NCI-H2227 treated with DMSO at 0.1 percent for 48 hours (cell line): ENCODE data around the gene TAF15.

Experiments
- DNase-seq: peaks from one replicate; lab custom pipeline; 2025; lab: John Stamatoyannopoulos, UW

Gene TAF15

DNA sequence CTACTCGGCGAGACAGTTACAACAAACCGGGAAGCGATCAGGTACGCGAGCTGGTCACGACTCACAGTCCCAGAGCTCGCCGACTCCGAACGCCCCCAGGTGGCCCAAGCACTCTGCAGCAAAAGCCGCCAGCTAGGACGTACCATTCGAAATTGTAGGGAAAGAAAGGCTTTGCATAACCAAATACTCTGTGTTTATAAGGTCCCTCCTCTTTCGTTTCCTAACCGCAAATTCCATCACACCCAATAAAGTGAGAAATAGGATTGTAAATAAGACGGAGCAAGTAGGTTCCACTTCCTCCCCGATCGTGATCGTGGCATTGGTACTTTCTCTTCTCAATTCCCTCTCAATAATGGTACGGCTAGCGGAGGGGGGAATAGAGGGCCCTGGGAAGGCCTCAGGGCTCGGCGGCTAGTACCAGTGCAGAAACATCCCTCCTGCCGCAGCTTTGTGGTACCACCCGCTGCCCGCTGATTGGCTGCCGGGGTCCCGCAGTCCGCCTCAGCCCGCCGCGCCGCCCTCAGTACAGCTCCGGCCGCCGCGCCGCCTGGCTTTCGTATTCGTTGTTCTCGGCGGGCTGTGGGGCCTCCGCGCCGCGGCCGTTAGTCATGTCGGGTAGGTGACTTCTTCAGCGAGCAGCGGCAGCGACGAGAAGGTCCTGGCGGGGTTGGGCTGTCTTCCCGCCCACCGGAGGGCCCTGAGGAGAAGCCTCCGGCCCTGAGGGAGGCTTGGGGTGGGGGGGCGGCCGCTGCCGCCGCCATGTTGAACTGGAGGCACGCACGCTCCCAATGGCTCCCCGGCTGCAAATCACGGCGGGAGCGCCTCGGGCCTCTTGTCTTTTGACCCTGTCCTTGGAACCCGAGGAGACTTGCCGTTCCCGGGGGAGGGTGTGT, at the start of gene TAF15:
TAF15 (plus strand) TSS at position 523 of the 893 bp plus-strand sequence; CDS start at position 609, 86 bp downstream.
- peak; percentile 95 for DNase-seq

DNA sequence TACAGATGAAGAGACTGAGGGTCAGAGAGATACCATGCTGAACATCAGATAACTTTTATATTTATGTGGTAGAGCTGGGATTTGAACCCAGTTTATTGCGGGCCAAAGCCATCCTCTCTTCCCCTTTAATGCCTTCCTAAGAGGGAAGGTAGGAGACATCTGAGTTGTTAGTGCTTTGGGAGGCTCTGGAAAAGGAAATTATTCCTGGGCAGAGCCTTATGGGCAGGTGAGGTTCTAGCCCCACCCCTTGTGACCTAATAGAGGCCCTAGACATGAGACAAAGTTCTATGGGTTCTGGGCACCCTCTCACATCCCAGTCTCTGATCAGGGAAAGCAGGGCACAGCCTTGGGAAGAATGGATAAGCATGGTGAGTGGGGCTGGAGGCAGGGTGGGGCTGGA, 48.7 kb upstream of the TAF15 start, which contains the start of gene C17orf50:
C17orf50 (plus strand) TSS at position 301 of the 400 bp plus-strand sequence; CDS start at position 356, 55 bp downstream.
- no peak for DNase-seq

DNA sequence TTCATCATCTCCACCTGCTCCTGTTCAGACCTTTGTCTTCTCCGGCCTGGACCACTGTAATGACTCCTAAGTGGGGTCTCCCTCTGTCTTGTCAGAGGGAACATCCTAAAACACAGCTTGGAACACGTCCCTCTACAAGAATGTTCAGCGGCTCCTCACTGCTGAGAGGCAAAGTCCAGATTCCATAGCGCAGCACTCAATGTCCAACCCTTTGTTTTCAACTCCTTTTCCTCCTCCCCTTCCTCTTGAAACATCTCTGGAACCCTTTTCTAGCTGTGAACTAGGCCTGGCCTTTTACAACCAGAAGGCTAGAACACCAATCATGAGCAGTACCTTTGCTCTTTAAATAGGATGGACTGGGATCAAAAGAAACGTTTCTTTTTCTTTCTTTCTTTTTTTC, 47.7 kb upstream of the TAF15 start:
- DNase-seq: no peak

DNA sequence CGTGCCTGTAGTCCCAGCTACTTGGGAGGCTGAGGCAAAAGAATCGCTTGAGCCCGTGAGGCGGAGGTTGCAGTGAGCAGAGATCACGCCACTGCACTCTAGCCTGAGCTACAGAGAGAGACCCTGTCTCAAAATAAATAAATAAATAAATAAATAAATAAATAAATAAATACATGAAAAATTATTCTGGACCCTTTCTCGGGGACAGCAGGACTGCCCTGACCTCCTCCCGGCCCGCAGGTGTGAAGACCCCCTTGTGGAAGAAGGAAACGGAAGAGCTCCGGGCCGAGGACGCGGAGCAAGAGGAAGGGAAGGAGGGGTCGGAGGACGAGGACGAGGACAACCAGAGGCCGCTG, 45.5 kb upstream of the TAF15 start:
- DNase-seq: no peak

DNA sequence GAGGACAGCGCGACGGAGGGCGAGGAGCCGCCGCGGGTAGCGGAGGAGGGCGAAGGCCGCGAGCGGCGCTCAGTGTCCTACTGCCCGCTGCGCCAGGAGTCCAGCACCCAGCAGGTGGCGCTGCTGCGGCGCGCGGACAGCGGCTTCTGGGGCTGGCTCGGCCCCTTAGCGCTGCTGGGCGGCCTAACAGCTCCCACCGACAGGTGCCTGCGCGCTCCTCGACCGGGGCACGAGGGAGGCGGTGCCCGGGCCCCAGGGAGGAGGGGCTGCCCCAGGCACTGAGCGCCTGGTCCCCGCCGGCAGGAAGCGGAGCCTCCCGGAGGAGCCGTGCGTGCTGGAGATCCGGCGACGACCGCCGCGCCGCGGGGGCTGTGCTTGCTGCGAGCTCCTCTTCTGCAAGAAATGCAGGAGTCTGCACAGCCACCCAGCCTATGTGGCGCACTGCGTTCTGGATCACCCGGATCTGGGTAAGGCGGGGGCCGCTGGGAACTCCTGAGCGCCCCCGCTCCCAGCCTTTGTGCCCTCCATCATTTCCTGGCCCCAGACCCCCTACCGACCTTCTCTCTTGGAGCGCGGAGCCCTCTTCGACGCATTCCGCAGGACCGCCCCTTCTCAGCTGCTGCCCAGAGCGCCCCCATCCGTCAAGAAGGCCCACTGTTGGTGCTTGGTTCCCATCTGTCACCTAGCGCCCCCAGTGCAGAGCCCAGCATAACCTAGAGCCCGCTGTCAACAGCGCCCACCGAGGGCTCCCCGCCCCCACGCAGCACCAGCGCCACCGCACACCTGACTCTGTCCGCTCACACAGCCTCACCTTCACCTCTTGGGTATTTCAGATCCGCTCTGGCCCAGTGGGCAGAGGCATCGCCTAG, 44.9 kb upstream of the TAF15 start:
- peak; percentile 73 for DNase-seq

DNA sequence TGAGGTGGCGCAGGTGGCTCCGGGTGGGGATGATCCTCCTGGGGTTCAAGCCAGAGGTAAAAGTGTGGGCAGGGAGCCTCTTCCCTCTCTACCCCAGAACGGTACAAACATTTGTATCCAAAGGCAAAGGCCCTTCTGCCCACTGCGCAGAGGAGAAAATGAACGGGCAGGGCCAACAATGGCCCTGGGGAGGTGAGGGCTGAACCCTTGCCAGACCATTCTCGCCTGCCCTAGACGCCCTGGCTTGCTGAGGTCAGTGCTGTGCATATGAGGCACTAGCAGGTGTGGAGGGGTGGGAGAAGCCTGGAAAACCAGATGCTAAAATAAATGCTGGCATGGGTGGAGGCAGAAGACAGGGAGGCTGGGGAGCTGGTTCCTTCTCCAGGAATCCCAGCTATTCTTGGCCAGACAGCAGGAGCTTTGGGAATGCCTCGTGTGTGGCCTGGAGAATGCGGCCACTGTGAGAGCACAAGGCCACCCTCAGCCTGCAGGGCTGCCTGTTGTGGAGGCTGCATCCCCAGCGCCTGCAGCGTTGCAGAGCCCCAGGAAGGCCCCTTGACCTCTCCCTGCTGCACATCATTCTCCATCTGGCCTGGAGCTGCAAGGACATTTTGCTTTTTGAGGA, 44.1 kb upstream of the TAF15 start:
- DNase-seq: no peak

DNA sequence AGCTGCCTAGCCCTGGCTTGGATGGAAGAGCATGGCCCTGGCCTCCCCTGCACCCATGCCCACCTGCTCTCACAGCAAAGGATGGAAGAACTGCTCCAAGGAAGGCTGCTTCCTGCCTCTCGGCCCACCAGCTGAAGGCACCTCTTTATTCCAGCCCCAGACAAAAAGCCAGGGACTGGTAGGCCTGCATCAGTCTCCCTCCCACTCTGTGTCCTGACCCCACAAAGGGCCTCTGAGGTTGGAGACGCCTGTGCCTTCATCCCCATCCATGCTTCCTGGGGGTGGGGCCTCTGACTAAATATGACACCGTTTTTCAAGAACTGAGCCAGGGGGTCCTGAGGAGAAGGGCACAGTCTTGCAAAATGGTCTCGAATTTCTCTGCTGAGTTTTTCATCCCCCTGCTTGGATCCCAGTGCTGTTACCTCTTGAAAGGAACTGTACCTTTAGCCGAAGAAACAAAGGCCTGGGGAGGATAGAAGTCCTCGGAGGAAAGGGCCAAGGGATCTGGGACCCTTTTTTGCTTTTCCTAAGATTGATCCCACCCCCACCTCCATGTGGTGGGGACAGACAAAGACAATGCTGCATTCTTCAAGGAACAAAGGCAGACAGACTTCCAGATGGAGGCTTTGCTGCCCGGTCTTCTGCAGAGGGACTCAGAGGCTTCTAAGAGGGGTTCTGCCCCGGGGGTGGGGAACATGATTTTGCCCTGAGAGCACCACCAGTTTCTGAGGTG, 43.4 kb upstream of the TAF15 start:
- no peak for DNase-seq

DNA sequence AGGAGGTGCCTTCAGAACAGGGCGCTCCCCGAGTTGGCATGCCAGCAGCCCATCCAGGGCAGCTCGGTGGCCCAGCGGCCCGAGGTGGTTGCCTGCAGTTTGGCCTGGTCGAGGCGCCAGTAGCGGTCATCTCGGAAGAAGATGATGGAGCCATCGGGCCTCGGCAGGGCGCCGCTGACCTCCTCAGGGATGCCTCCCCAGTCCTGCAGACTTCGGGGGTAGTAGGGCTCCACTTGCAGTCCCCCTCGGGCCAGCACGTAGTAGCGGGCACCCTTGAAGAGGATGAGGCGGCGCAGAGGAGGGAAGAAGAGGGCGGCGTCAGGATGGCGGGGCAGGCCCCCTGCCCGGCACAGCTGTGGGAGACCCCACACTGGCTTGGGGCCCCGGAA, 42.8 kb upstream of the TAF15 start:
- DNase-seq: no peak

DNA sequence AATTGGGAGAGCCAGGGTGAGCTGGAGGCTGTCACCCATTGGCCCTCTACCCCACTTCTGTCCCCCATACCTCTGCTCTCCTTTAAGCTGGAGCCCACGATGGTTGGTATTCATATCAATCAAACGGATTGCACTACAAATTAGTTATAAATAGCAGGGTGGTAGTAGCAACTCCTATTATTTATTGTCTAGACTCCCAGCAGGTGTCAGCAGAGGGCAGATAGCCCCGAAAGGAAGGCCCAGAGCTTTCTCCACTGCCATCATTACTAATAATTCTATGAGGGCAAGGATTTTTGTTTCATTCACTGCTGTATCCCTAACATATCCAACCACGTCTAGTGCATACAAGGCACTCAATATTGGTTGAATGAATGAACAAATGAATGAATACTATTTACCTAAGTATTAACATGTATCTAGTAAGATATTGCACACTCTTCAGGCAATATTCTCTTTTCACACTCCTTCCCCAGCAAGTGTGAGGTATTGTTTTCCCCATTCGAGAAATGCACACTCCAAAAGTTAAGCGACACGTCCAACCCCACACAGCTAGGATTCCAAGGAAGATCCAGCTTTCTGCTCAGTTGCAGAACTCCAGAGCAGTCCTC, 42.3 kb upstream of the TAF15 start:
- no peak for DNase-seq

DNA sequence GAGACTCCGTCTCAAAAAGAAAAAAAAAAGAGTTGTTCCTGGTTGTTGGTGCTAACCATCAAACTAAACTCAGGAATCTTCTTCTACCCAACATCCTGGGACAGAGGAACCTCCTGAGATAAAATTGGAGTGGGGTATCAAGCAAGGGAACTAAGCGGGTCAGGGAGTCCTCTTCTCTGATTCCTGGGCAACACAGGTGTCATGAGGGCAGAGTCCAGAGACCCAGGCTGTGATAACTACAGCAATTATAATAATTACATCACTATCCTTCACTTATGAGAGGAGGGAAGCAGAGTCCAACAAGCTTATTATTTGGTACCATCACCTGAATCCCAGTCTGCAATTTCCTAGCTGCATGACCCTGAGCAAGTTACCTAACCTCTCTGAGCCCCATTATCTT, 40.5 kb upstream of the TAF15 start:
- no peak for DNase-seq

DNA sequence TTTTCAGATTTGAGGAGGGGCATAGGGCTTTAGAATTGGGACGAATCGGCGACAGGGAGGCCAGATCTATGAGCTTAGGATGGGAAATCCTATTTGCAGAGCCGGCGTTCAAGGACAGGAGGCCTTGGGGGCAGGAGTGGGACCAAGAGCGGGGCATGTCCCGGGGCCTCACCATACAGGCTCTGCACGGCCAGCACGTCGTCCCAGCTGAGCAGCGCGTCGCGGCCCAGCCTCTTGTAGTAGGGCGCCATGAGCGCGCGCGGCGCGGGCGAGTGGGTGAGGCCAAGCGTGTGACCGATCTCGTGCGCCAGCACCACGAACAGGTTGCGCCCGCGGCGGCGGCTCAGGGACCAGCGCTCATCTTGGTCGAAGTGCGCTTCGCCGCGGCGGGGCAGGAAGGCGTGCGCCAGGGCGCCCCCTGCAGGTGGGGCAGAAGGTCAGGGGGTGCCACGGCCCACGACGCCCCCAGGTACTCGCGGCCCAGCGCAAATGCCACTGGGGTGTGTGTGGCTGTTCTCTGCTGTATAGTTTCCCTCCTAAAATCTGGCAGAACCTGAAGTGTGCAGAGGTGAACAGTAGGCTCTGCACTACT, 39.3 kb upstream of the TAF15 start:
- no peak for DNase-seq

DNA sequence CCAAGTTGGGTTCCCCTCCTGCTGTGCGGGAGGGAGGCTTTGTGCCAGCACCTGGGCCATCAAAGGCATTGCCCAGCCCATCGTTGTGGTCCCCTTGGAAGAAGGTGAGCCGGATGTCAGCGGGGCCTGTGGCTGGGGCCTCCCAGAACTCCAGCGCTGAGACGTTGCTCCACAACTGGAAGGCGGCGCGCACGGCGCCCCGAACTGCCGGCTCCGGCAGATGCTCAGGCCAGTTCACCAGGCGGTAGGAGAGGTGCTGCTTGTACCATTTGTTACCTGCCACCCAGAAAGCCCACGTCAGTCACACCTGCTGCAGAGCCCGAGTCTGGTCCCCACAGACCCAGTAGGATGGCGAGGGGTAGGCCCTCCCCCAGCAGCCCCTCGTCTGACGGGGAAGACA, 36.2 kb upstream of the TAF15 start:
- DNase-seq: no peak

DNA sequence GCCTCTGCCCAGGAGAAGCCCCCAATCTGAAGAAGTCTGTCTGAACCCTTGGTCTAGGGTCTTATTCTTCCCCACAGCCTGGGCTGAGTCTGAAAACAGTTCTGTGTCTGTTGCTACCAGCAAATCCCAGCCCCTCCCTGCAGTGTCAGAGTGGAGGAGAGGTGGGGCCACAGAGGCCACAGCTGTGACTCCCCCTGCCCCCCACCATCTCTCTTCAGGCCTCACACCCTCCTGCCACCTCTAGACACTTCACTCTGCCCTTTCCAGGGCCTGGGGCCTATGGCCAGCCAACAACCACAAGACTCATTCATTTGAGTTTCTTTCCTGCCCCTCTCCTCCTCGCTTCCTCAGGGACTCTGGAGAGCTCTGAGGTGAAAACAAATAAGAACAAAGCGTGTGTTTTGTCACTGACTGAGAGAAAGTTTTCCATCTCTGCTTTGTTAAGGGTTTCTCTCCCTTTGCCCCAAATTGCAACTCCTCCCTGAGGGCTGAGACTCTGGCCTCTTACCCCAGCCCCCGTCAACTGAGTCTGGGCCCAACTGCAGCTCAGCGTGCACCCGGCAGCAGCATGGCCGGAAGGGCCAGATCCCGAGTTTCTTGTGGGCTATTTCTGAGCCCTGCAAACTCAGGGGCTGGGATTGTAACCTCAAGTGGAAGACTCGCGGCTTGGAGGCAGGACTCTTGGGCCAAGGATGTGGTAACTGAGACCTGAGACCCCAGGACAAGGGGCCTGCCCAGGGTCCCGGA, 35.4 kb upstream of the TAF15 start:
- no peak for DNase-seq

DNA sequence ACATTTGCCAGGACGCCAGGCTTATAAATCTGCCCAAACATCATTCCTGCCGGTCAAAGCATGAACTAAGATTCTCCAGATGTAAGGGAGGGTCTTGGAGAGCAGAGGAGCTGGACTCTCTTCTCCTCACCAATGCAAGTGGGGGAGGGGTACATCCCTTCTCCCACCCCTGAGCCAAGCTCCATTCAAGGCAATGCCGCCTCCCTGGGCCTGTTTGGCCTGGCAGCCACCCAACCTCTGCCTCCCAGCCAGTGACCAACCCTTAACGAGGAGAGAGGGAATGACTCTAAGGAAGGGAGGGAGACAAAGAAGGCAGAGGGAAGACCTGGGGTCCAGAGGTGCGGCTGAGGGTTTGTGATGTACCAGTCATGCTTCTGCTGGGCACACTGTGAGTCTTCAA, 34.8 kb upstream of the TAF15 start:
- no peak for DNase-seq

DNA sequence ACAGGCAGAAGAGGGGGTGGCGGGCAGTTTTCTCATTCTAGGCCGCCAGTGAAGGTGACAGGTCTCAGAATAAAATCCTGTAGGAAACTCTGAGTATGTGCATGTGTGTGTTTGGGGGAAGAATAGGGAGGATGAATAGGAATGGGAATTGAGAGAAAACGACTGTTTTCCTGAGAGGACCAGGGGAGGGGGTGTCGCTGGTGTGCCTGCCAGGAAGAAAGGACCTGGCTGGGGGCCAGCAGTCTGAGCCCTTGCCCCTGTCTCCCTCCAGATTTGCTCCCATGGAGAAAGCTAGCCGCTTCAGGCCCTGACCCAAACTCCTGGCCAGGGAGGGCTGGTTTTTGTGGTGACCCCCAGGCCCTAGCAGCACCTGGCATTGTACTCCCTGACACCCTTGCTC, 34.2 kb upstream of the TAF15 start:
- DNase-seq: no peak

DNA sequence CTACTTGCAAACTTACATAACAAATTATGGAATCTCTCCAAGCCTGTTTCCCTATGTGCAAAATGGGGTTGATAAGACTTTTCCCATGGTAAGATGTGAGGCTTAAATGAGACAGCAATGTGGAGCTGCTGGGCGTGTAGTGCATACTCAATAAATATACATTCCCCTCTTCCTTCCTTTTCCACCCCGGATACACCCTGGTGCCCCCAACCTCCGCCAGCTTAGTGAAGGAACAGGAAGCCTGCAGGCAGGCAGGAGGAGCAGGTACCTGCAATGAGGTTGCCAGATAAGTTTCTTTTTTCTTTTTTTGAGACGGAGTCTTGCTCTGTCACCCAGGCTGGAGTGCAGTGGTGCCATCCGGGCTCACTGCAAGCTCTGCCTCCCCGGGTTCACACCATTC, 33.7 kb upstream of the TAF15 start:
- DNase-seq: no peak

DNA sequence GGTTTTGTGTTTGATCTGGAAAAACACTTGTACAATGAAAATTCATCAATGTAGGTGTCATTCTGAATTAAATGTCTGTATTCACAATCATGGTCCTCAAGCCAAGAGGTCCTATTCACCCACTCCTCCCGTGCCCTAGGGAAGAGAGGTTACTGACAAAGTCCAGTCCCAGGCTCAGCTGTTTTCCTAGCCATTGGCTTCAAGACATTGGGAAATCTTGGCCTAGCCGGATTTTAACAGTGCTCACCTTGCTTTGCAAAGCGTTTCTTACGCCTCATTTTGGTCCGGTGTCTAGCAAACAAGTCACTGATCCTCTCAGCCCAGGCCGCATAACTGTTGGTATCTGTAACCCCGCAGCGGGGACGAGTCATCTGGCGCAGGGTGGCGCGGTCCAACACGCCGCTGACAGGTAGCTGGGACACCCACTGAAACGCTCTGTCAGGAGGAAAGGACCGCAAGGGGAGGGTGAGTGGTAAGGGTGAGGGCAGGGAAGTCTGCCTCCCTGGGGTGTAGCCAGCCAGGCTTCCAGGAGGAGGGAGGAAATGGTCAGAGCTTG, 30.6 kb upstream of the TAF15 start:
- DNase-seq: no peak

DNA sequence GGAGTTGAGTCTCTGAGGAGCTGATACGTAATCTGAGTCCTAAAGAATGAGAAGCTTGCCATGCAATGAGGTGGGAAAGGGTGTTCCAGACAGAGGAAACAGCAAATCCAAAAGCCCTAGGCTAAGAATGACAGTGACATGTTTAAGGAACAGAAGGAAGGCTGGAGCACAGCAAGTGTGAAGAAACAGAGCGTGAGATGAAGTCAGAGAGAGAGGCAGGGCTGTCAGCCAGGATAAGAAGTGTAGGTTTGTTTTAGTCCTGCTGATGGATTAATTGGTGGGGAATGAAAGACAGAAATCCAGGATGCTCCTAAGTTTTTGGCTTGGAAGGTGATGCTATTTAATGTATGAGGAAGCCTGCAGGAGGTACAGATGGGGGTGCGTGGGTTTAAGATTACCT, 28.3 kb upstream of the TAF15 start:
- no peak for DNase-seq

DNA sequence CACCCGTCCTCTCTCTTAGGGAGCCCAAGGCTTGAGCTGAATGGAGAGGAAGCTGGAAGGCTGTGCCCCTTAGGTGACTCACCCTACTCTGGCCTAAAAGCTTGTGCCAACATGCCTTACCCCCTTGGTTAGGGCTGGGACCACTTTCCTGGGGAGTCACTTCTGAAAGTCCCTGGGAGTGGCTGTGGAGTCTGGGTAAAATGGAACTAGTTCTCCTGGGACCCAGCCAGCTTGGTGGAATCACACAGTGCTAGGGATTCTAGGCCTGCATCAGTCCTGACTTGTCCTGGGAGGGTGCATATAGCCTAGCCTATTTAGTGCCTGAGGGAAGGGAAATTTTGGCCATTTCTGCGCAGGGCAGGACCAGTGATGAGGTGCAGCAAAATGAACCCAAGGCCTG, 24.4 kb upstream of the TAF15 start:
- no peak for DNase-seq

DNA sequence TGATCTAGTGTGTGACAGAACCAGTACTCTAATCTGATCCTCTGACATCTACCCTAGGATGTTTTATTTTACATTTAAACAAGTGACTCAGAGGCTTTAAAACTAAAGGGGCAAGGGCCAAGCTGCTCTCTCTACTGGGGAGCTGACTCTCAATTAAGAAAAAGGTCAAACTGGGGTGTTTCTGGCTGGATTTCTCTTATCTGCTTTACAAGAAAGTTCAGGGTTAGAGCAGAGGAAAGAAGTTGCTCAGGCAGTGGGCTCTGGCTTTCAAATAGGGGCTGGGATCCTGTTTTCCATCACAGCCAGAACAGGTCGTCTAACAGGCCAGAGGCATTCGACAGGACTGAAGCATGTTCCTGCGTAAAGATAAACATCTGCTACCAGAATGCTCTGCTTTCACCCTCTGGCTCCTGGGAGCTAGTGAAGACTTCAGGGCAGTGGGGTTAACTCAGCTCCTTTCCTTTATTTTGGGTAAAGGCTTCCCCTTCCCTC, 22.3 kb upstream of the TAF15 start:
- DNase-seq: no peak
